WTC11 (cell line): ENCODE measurements around the gene MMS22L.

Source experiments
- CTCF ChIP-seq: fragments of 200-600 bp; IDR thresholded peaks from 2 replicates; pipeline ENCODE4 v1.8.0; 2022; ENCODE audit warnings: antibody characterized with exemption
- ETV6 ChIP-seq: sonication (generic); formaldehyde crosslinking; IDR thresholded peaks from 2 replicates; pipeline ENCODE4 v1.8.1; 2022; ENCODE audit warnings: mild to moderate bottlenecking, missing genetic modification reagents
- MLX ChIP-seq: sonication (generic); formaldehyde crosslinking; IDR thresholded peaks from 2 replicates; pipeline ENCODE4 v1.8.1; 2023; ENCODE audit warnings: mild to moderate bottlenecking, missing genetic modification reagents, moderate library complexity
- NFYB ChIP-seq: sonication (generic); formaldehyde crosslinking; conservative IDR thresholded peaks from 2 replicates; pipeline ENCODE4 v1.8.0; 2022; ENCODE audit warnings: low read depth, missing genetic modification reagents
- NR2C2 ChIP-seq: sonication (generic); formaldehyde crosslinking; IDR thresholded peaks from 2 replicates; pipeline ENCODE4 v1.8.0; 2022; ENCODE audit warnings: mild to moderate bottlenecking, missing genetic modification reagents
- USF2 ChIP-seq: sonication (generic); formaldehyde crosslinking; IDR thresholded peaks from 2 replicates; pipeline ENCODE4 v1.8.1; 2023; ENCODE audit warnings: mild to moderate bottlenecking, missing genetic modification reagents, moderate library complexity
- ZNF512 ChIP-seq: sonication (generic); formaldehyde crosslinking; IDR thresholded peaks from 2 replicates; pipeline ENCODE4 v1.8.1; 2022; ENCODE audit warnings: missing genetic modification reagents, borderline replicate concordance

GRCh38 chr6:97189767-97190166, 93.2 kb downstream of the MMS22L start:
- TF ChIP-seq CTCF (no peak), MLX (CRISPR knock-in tag) (no peak), NFYB (CRISPR knock-in tag) (no peak), NR2C2 (CRISPR knock-in tag) (no peak), ETV6 (CRISPR knock-in tag) (no peak), USF2 (CRISPR knock-in tag) (no peak), ZNF512 (CRISPR knock-in tag) (no peak)
